Thoracic aorta (tissue), 2 donors: ENCODE results near the gene ARMH3. TPM values are rescaled to one million over a fixed set of nuclear protein-coding genes. Genes with fewer than 3 reads are reported as not detected.

Experiments
- ATAC-seq: fragments of 150-250 bp; one replicate; pipeline ENCODE4 v1.8.0; 2017; ENCODE audit warnings: low read depth; ENCODE audit not compliant: insufficient number of reproducible peaks, low FRiP score
- DNase-seq: peaks from one replicate; pipeline ENCODE4 v3.0.0-alpha.2; 2020; ENCODE audit warnings: low spot score
- H3K27ac ChIP-seq, 2 donors: fragments of 200-600 bp; sonication (generic); 1 replicate in 1 of 2; 2 replicates in 1 of 2; pipeline ENCODE4 v1.5.1; 2016; ENCODE audit warnings: mild to moderate bottlenecking in 2 of 2, moderate library complexity in 2 of 2
- H3K27me3 ChIP-seq: fragments of 200-600 bp; sonication (generic); replicated peaks from 2 replicates; pipeline ENCODE4 v1.6.0; 2016; ENCODE audit warnings: mild to moderate bottlenecking; ENCODE audit not compliant: insufficient read depth
- H3K36me3 ChIP-seq: fragments of 200-600 bp; sonication (generic); one replicate; pipeline ENCODE4 v1.5.1; 2016
- H3K4me1 ChIP-seq, 2 donors: fragments of 200-600 bp; sonication (generic); 1 replicate in 1 of 2; 2 replicates in 1 of 2; pipeline versions ENCODE4 v1.5.1 to v1.6.0; 2016; ENCODE audit warnings: low read depth in 2 of 2, mild to moderate bottlenecking in 1 of 2; ENCODE audit not compliant: control insufficient read depth in 1 of 2
- H3K4me3 ChIP-seq: fragments of 200-600 bp; sonication (generic); 2 replicates; pipeline ENCODE4 v1.5.1; 2016; ENCODE audit warnings: mild to moderate bottlenecking
- H3K9me3 ChIP-seq: fragments of 200-600 bp; sonication (generic); 2 replicates; pipeline ENCODE4 v1.5.1; 2016
- total RNA-seq, 2 donors: library from RNA; depleted of rRNA; stranded (reverse); fragments of >200 nt; gene quantifications; one replicate each; pipeline versions ENCODE4 v1.1.0 to v1.2.3, GENCODE V29; 2016
- TF ChIP-seq, protein P1 (sequence below): fragments of 200-600 bp; sonication (generic); IDR thresholded peaks from one replicate; pipeline ENCODE4 v1.5.1; 2019; ENCODE audit warnings: antibody characterized with exemption

ARMH3 gene
- total RNA-seq, 2 donors from 2014 or later, result 21.1 TPM

DNA sequence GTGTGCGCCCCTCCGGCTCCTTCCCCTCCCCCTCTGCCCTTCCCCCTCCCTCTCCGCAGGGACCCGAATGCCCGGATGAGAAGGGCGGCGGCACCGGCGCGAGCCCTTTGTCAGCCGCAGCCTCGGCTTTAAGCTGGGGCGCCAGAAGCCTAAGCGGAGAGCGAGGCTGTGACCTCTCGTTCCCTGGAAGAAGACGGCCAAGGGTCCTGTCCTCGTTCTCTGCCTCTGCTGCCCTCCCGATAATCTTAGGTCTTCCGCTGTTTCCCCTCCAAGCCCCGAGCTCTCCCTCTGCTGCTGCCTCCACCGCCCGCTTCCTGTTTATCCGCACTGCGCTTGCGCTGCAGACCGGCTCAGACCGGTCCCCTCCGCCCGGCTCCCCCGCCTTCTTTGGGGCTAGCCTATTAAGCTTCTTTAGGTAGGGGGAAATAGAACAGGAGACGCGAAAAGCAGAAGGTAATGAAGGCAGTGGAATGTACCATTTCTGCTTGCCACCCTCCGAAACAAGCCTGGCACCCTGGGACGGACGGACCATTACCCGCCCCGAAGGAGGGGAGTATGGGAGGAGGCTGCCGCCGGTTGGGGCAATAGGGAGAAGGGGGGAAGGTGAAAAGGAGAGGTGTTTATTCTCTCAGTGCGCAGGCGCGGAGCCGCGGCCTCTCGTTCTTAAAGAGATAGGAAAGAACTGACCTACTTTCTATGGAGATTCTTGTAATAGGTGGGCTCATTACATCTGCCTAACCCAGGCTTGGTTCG lies 237.7 kb downstream of the ARMH3 start, which contains the start of gene OGA:
OGA (minus strand) TSS at position 326 of the 753 bp plus-strand sequence. CDS start 422 bp downstream, outside the sequence.
- Histone ChIP-seq H3K4me1 (peaks cover 9 to 32% of the 10 kb centered on the region in 2 donors), H3K9me3 (no peaks in the 10 kb centered on the region), H3K27me3 (no peaks in the 10 kb centered on the region), H3K27ac (peak within 1 kb of the TSS; percentile 84 to 94), H3K36me3 (no peaks in the 10 kb centered on the region), H3K4me3 (peak within 1 kb of the TSS; percentile 98)
- TF ChIP-seq, protein P1, sequence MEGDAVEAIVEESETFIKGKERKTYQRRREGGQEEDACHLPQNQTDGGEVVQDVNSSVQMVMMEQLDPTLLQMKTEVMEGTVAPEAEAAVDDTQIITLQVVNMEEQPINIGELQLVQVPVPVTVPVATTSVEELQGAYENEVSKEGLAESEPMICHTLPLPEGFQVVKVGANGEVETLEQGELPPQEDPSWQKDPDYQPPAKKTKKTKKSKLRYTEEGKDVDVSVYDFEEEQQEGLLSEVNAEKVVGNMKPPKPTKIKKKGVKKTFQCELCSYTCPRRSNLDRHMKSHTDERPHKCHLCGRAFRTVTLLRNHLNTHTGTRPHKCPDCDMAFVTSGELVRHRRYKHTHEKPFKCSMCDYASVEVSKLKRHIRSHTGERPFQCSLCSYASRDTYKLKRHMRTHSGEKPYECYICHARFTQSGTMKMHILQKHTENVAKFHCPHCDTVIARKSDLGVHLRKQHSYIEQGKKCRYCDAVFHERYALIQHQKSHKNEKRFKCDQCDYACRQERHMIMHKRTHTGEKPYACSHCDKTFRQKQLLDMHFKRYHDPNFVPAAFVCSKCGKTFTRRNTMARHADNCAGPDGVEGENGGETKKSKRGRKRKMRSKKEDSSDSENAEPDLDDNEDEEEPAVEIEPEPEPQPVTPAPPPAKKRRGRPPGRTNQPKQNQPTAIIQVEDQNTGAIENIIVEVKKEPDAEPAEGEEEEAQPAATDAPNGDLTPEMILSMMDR, result no peak
- ATAC-seq, result peak; percentile 96
- peak; percentile 96 for DNase-seq

DNA sequence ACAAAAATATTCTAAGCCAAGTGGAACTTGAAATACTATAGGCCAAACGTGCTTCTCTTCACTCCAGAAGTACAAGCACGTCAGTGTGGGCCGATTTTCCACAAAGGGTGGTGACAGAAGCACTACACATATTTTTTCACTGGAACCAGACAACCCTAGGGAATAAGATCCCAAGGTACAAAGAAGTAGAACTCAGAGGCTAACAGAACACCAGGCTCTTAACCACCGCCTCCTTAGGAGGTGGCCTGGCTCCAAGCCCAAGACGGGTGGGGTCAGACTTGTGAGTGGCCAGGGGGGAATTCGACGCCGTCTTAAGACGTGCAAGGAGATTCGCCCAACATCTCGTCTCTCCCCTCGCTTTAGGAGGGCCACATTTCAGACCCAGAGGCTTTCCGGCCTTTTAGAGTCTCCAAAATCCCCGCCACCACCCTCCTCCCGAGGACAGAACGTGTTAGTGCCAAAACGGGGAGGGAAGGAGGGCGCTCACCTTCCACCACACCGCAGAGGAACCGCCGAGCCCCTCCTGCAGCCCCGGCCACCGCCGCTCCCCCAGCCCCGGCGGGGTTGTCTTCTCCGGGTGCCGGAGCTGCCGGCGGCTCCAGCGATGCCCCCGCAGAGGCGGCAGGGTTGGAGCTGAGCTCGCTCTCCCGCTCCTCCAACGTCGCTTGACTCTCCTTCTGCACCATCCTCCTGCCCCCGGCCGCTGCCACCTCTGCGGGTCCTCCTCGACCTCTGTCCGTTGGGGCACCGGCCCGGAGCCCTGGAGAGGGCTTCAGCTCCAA lies 238.4 kb downstream of the ARMH3 start:
- DNase-seq (peak; percentile 84), ATAC-seq (peak; percentile 54)
- peak overlapping the region; percentile 98 for H3K4me3 ChIP-seq
- H3K9me3 ChIP-seq, result no peaks in the 10 kb centered on the region
- TF ChIP-seq, protein P1, result no peak
- H3K4me1 ChIP-seq, result peaks cover 12 to 40% of the 10 kb centered on the region in 2 donors
- H3K36me3 ChIP-seq, result no peaks in the 10 kb centered on the region
- H3K27me3 ChIP-seq, result no peaks in the 10 kb centered on the region
- H3K27ac ChIP-seq, result peak overlapping the region; percentile 84 to 94

DNA sequence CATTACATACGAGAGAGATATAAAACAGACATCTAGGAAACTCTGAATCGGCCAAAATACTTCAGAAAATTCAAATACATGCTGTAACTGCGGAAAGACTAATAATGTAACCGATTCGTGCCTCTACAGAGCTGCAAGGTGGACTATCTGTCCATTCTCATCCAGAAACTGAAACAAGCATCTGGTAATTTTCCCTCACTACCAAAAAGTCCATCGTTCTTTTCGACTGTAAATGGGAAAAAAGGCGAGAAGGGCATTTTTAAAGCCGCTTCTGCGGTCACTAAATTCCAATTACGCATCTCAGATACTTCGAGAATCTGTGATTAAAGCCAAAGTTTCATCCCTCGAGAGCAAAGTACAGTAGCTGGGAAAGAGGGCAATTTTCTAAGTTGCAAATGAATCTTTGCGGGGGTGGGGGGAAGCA lies 239.0 kb downstream of the ARMH3 start:
- ATAC-seq (no peak), DNase-seq (no peak)
- TF ChIP-seq, protein P1, result no peak
- H3K9me3 ChIP-seq, result no peaks in the 10 kb centered on the region
- H3K27me3 ChIP-seq, result no peaks in the 10 kb centered on the region
- no peaks in the 10 kb centered on the region for H3K36me3 ChIP-seq
- H3K4me1 ChIP-seq, result peaks cover 17 to 46% of the 10 kb centered on the region in 2 donors
- H3K4me3 ChIP-seq, result peak overlapping the region; percentile 98
- peak overlapping the region; percentile 84 to 94 for H3K27ac ChIP-seq

DNA sequence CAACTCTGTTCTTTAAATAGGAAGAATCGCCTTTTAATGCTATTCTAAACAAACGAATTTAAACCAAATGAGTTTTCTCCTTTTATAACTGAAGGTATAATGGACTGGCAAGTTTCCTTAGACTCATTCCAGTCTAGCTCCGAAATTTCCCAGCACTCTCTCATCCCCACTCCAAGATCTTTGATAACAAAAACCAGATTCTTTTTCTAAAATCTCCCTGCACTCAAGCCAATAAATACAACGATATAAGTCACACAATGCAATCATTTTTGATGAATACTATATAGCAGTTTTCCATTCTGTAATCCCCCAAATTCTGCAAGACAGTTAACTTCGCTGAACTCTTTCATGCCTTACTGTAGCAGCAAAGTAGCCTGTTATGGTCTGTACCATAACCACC lies 239.6 kb downstream of the ARMH3 start:
- Histone ChIP-seq H3K9me3 (no peaks in the 10 kb centered on the region), H3K27me3 (no peaks in the 10 kb centered on the region), H3K27ac (no peak overlapping the region), H3K4me3 (peak overlapping the region; percentile 98), H3K4me1 (peaks cover 19 to 51% of the 10 kb centered on the region in 2 donors), H3K36me3 (no peaks in the 10 kb centered on the region)
- DNase-seq (no peak), ATAC-seq (no peak)
- TF ChIP-seq, protein P1, result no peak

DNA sequence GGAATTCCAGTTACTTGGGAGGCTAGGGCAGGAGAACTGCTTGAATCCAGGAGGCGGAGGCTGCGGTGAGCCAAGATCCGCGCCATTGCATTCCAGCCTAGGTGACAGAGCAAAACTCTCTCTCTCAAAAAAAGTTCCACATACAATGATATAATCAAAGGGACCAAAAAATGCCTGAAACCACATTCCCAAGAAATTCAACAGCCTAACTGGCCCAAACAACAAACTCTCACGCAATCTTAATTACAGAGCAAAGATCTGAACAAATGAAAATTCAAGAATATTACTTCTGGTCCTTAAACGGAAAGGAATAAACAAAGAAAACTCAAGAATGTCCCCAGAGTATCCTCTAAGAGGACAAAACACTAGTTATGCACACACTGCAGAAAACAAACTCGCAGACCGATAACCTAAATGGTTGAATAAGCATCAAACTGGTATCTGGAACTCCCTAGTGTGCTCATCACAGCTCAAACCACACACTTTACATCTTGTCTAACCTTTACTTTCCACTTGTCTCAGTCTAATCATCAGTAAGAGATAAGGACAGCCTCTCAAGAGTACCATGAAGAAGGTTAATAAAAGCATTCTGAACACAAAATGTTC lies 241.4 kb downstream of the ARMH3 start:
- Histone ChIP-seq H3K36me3 (peaks cover 10% of the 10 kb centered on the region), H3K27me3 (no peaks in the 10 kb centered on the region), H3K27ac (no peak overlapping the region), H3K4me3 (peak overlapping the region; percentile 98), H3K4me1 (peaks cover 19 to 60% of the 10 kb centered on the region in 2 donors), H3K9me3 (no peaks in the 10 kb centered on the region)
- no peak for ATAC-seq
- TF ChIP-seq, protein P1, result no peak
- no peak for DNase-seq
